Adrenal gland (tissue), 5 donors: ENCODE results near the gene SIVA1.

Experiments
- CTCF ChIP-seq, 6 experiments: fragments of 450-650 bp in 4 of 6; fragments of 200-600 bp in 2 of 6; sonication (generic) in 1 of 6; IDR thresholded peaks; 1 replicate in 5 of 6; 2 replicates in 1 of 6; pipeline versions ENCODE4 v1.5.1 to v1.8.0; 2016 to 2021; ENCODE audit warnings: antibody characterized with exemption in 6 of 6, mild to moderate bottlenecking in 2 of 6, moderate library complexity in 1 of 6
- POLR2A ChIP-seq, 2 donors: fragments of 450-650 bp; IDR thresholded peaks; one replicate each; pipeline ENCODE4 v1.6.1; 2017; ENCODE audit warnings: antibody characterized with exemption in 2 of 2, mild to moderate bottlenecking in 2 of 2, moderate library complexity in 1 of 2
- donor health status: DM: no; HTN: no; CAD: no.

GRCh38 chr14:104778694-104779331 lies 25.9 kb downstream of the SIVA1 start:
- no peak for TF ChIP-seq POLR2A (IDR thresholded peaks at IDR 0.05)
- TF ChIP-seq CTCF (IDR thresholded peaks at IDR 0.05) = no peak
